Measurements from ENCODE around the gene LEFTY1.

GRCh38 chr1:225859151-225859550 lies 29.8 kb downstream of the LEFTY1 start:
- TF ChIP-seq POLR2AphosphoS5 (IDR thresholded peaks at IDR 0.05) (no peak), TAF1 (IDR thresholded peaks at IDR 0.05; ENCODE audit: low read depth) (no peak), EP300 (conservative IDR thresholded peaks at IDR 0.05; ENCODE audit: poor library complexity, severe bottlenecking) (no peak), MXI1 (conservative IDR thresholded peaks at IDR 0.05; ENCODE audit: poor library complexity, severe bottlenecking) (no peak), RAD21 (conservative IDR thresholded peaks at IDR 0.05) (no peak), CTCF (IDR thresholded peaks at IDR 0.05; ENCODE audit: poor library complexity, severe bottlenecking) (no peak), SMC3 (conservative IDR thresholded peaks at IDR 0.05; ENCODE audit: poor library complexity) (no peak)
